CD4-positive, alpha-beta T cell treated with Interleukin-2 at 100 ng/mL for 4 hours (primary cell): ENCODE measurements around the gene LCE1A.

Source experiments
- DNase-seq: peaks from one replicate; pipeline ENCODE4 v3.0.0-alpha.2; 2020; ENCODE audit warnings: low spot score

Gene LCE1A

GRCh38 chr1:152870831-152871730, 43.8 kb downstream of the LCE1A start:
- no peak for DNase-seq

- DNase-seq = no peak
Observed at GRCh38 chr1:152871731-152872126, 44.5 kb downstream of the LCE1A start.

DNA sequence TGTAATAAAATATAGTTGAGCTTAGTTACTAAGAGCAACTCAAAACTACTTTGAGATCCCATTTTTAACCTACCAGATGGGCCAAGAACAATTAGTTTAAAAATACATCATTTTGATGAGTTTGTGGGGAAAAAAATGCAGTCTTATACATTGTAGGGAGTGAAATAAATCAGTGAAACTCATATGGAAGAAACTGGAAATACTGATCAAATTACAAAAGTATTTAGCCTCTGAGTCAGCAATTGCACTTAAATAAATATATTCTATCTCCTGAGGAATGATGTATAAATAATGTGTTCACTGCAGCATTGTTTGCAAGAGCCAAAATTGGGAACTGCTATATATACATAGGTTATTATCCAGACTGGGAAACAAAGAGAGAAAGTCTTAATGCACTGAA, 46.2 kb downstream of the LCE1A start:
- DNase-seq = no peak

DNA sequence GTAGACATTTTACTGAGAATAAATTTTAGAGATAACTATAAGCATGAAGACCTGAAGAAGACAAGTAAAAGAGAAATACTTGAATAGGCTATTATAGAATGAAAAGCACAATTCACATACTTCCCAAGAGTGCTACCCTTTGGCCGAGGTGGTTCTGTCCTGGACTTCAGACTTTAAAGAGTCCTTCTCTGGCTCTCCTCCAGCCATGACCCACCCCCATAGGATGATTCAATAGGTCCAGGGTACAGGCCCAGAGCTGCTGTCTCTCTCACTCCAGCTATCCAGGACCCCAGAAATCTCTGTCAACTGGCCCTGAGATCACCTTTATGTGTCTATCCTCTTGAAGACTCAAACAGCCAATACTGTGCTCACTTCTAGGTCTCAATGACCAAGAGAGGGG, 49.6 kb downstream of the LCE1A start:
- no peak for DNase-seq
